HL-60/S4 treated with retinoic acid at 250 ng/mL for 4 days and 3 days (cell line): ENCODE data around the gene ACSF3.

ENCODE experiments used
- in situ Hi-C: fragments of 300-500 bp; cut with MboI; formaldehyde crosslinking; loops from 2 replicates; pipeline ENCODE4 v1.7.0; 2022; ENCODE audit warnings: low sequenced_read_pairs

Gene ACSF3

GRCh38 chr16:89093602-89094251 lies at the start of gene ACSF3:
Gene ACSF3, plus strand, starts transcription at chr16:89093852. Its CDS starts 6,830 bp downstream, at chr16:89100682.
- in situ Hi-C loops: no loop called here

- in situ Hi-C loops: no loop called here
These were observed 49.1 kb upstream of the ACSF3 start for GRCh38 chr16:89044418-89045180.

GRCh38 chr16:89045181-89045815 lies 48.4 kb upstream of the ACSF3 start:
- in situ Hi-C loops: no loop called here

GRCh38 chr16:89045881-89046280 lies 47.8 kb upstream of the ACSF3 start:
- in situ Hi-C loops: no loop called here

- in situ Hi-C loops: no loop called here
These were observed 47.2 kb upstream of the ACSF3 start for GRCh38 chr16:89046491-89046890.

GRCh38 chr16:89047331-89048089 lies 46.1 kb upstream of the ACSF3 start:
- in situ Hi-C loops: no loop called here

- in situ Hi-C loops: no loop called here
These were observed 45.4 kb upstream of the ACSF3 start for GRCh38 chr16:89048090-89048725.

- in situ Hi-C loops: no loop called here
These were observed 44.7 kb upstream of the ACSF3 start for GRCh38 chr16:89048871-89049422.

- in situ Hi-C loops: loop anchor here (25.0 kb wide), 1 partner anchor 87 kb away; no protein-coding TSS in a partner anchor
These were observed 44.1 kb upstream of the ACSF3 start for GRCh38 chr16:89049484-89050118.

GRCh38 chr16:89050119-89050867 lies 43.4 kb upstream of the ACSF3 start:
- in situ Hi-C loops: loop anchor here (25.0 kb wide), 1 partner anchor 88 kb away; no protein-coding TSS in a partner anchor

- in situ Hi-C loops: loop anchor here (25.0 kb wide), 1 partner anchor 89 kb away; no protein-coding TSS in a partner anchor
These were observed 42.8 kb upstream of the ACSF3 start for GRCh38 chr16:89050868-89051311.

- in situ Hi-C loops: loop anchor here (25.0 kb wide), 1 partner anchor 89 kb away; no protein-coding TSS in a partner anchor
These were observed 42.0 kb upstream of the ACSF3 start for GRCh38 chr16:89051521-89052166.

GRCh38 chr16:89052191-89052889 lies 41.3 kb upstream of the ACSF3 start:
- in situ Hi-C loops: loop anchor here (25.0 kb wide), 1 partner anchor 90 kb away; no protein-coding TSS in a partner anchor

GRCh38 chr16:89052890-89053724 lies 40.5 kb upstream of the ACSF3 start:
- in situ Hi-C loops: loop anchor here (25.0 kb wide), 1 partner anchor 91 kb away; no protein-coding TSS in a partner anchor

- in situ Hi-C loops: loop anchor here (25.0 kb wide), 1 partner anchor 91 kb away; no protein-coding TSS in a partner anchor
These were observed 40.0 kb upstream of the ACSF3 start for GRCh38 chr16:89053725-89054029.

- in situ Hi-C loops: loop anchor here (25.0 kb wide), 1 partner anchor 92 kb away; no protein-coding TSS in a partner anchor
These were observed 39.4 kb upstream of the ACSF3 start for GRCh38 chr16:89054261-89054661.

GRCh38 chr16:89054714-89055113 lies 38.9 kb upstream of the ACSF3 start:
- in situ Hi-C loops: loop anchor here (25.0 kb wide), 1 partner anchor 92 kb away; no protein-coding TSS in a partner anchor
